Esophagus squamous epithelium (tissue), 5 donors: ENCODE results near the gene DERL3. TPM values are rescaled to one million over a fixed set of nuclear protein-coding genes. Genes with fewer than 3 reads are reported as not detected.

ENCODE experiments used
- DNase-seq: peaks from one replicate; lab custom pipeline; 2025; lab: John Stamatoyannopoulos, UW
- H3K27ac ChIP-seq, 4 donors: fragments of 200-600 bp; sonication (generic); one replicate each; pipeline ENCODE4 v1.5.1; 2016 to 2019; ENCODE audit warnings: mild to moderate bottlenecking in 1 of 4
- H3K27me3 ChIP-seq, 4 donors: fragments of 200-600 bp; sonication (generic); 1 replicate in 3 of 4; 2 replicates in 1 of 4; pipeline versions ENCODE4 v1.5.1 to v1.6.0; 2017 to 2021; ENCODE audit warnings: antibody characterized with exemption in 1 of 4
- H3K36me3 ChIP-seq, 3 donors: fragments of 200-600 bp; sonication (generic); one replicate each; pipeline ENCODE4 v1.5.1; 2016 to 2019
- H3K4me1 ChIP-seq, 3 donors: fragments of 200-600 bp; sonication (generic); one replicate each; pipeline ENCODE4 v1.5.1; 2017 to 2019
- H3K4me3 ChIP-seq, 4 donors: fragments of 200-600 bp; sonication (generic); 1 replicate in 3 of 4; 2 replicates in 1 of 4; pipeline ENCODE4 v1.5.1; 2016 to 2019; ENCODE audit warnings: mild to moderate bottlenecking in 2 of 4, moderate library complexity in 1 of 4
- H3K9me3 ChIP-seq, 3 donors: fragments of 200-600 bp; sonication (generic); one replicate each; pipeline ENCODE4 v1.5.1; 2016 to 2019
- CTCF ChIP-seq, 6 experiments: fragments of 450-650 bp in 4 of 6; fragments of 200-600 bp in 2 of 6; sonication (generic) in 2 of 6; IDR thresholded peaks; one replicate each; pipeline ENCODE4 v1.5.1; 2016 to 2019; ENCODE audit warnings: antibody characterized with exemption in 6 of 6, mild to moderate bottlenecking in 4 of 6, moderate library complexity in 4 of 6
- POLR2A ChIP-seq, 4 donors: fragments of 450-650 bp; IDR thresholded peaks; one replicate each; pipeline ENCODE4 v1.6.1; 2017; ENCODE audit warnings: antibody characterized with exemption in 4 of 4, mild to moderate bottlenecking in 4 of 4, moderate library complexity in 3 of 4
- WGBS, 2 donors: methylation state at CpG; one replicate each; pipeline ENCODE4 v1.1.5; 2018; 5-methylcytosine and 5-hydroxymethylcytosine counted together
- intact Hi-C: fragments of 100-400 bp; cut with DNase I; formaldehyde crosslinking; loops from one replicate; pipeline ENCODE4 v1.15.0; 2022
- total RNA-seq, 4 donors: library from RNA; depleted of rRNA; stranded (reverse); fragments of >200 nt; gene quantifications; one replicate each; pipeline ENCODE4 v1.1.0, GENCODE V29; 2016
- donor health status: DM: yes; HTN: yes; CAD: no.

Gene DERL3
- total RNA-seq, 4 donors from 2014 or later: 1.3 to 1.9 TPM; not detected in 2

GRCh38 chr22:23791738-23792645 lies 46.8 kb downstream of the DERL3 start:
- H3K27ac ChIP-seq: peak overlapping the region in 2 of 4 donors; percentile 29 to 48
- peaks cover 4 to 55% (median 20%) of the 10 kb centered on the region in 3 donors for H3K4me1 ChIP-seq
- 65 to 71% methylated on average over 11 to 20 of the region's 25 CpGs for WGBS, 2 donors
- no peak for DNase-seq
- no peak overlapping the region for H3K4me3 ChIP-seq
- H3K36me3 ChIP-seq: peaks cover 17 to 67% (median 26%) of the 10 kb centered on the region in 3 donors
- H3K27me3 ChIP-seq: no peaks in the 10 kb centered on the region
- TF ChIP-seq POLR2A (IDR thresholded peaks at IDR 0.05): no peak
- TF ChIP-seq CTCF (IDR thresholded peaks at IDR 0.05): no peak
- H3K9me3 ChIP-seq: no peaks in the 10 kb centered on the region
- intact Hi-C loops: no loop called here

- TF ChIP-seq POLR2A (IDR thresholded peaks at IDR 0.05) (no peak), CTCF (IDR thresholded peaks at IDR 0.05) (no peak)
- peak overlapping the region in 2 of 4 donors; percentile 11 to 48 for H3K27ac ChIP-seq
- no peak for DNase-seq
- intact Hi-C loops: no loop called here
- H3K36me3 ChIP-seq: peaks cover 10 to 58% (median 21%) of the 10 kb centered on the region in 3 donors
- no peaks in the 10 kb centered on the region for H3K27me3 ChIP-seq
- no peaks in the 10 kb centered on the region for H3K9me3 ChIP-seq
- peaks cover 9 to 62% (median 25%) of the 10 kb centered on the region in 3 donors for H3K4me1 ChIP-seq
- WGBS, 2 donors: 51 to 68% methylated on average over 6 to 11 of the region's 11 CpGs
- H3K4me3 ChIP-seq: no peak overlapping the region
Observed at GRCh38 chr22:23790819-23791737, 47.7 kb downstream of the DERL3 start.

- no peak for TF ChIP-seq POLR2A (IDR thresholded peaks at IDR 0.05)
- no peak for TF ChIP-seq CTCF (IDR thresholded peaks at IDR 0.05)
- peaks cover 9 to 67% (median 25%) of the 10 kb centered on the region in 3 donors for H3K4me1 ChIP-seq
Observed at GRCh38 chr22:23789638-23790037, 49.2 kb downstream of the DERL3 start.

GRCh38 chr22:23789121-23789520 lies 49.7 kb downstream of the DERL3 start:
- no peak for DNase-seq
- Histone ChIP-seq H3K9me3 (no peaks in the 10 kb centered on the region), H3K4me1 (peaks cover 9 to 67% (median 25%) of the 10 kb centered on the region in 3 donors), H3K27me3 (no peaks in the 10 kb centered on the region), H3K36me3 (peaks cover 7 to 38% (median 9%) of the 10 kb centered on the region in 3 donors), H3K4me3 (no peak overlapping the region), H3K27ac (no peak overlapping the region)
- TF ChIP-seq POLR2A (IDR thresholded peaks at IDR 0.05) (no peak), CTCF (IDR thresholded peaks at IDR 0.05) (no peak)
- intact Hi-C loops: no loop called here
- 56 to 74% methylated on average over 4 of the region's 4 CpGs for WGBS, 2 donors

More at GRCh38 chr22:23789638-23790037, 49.2 kb downstream of the DERL3 start:
- 90% methylated on average over 3 of the region's 4 CpGs; no CpG with 5 or more reads in 1 of the 2 donors for WGBS, 2 donors
- H3K4me3 ChIP-seq: no peak overlapping the region
- H3K27ac ChIP-seq: no peak overlapping the region
- intact Hi-C loops: no loop called here
- no peaks in the 10 kb centered on the region for H3K9me3 ChIP-seq
- H3K27me3 ChIP-seq: no peaks in the 10 kb centered on the region
- H3K36me3 ChIP-seq: peaks cover 9 to 44% (median 10%) of the 10 kb centered on the region in 3 donors
- DNase-seq: no peak
